Liver (tissue), 9 donors: ENCODE results near the gene MAP7D3. TPM values are rescaled to one million over a fixed set of nuclear protein-coding genes. Genes with fewer than 3 reads are reported as not detected.

Experiments used
- DNase-seq: peaks from one replicate; pipeline ENCODE4 v3.0.0-alpha.2; 2017; ENCODE audit warnings: low spot score
- H3K27ac ChIP-seq, 2 donors: one replicate each; pipeline ENCODE4 v1.7.0; 2013; ENCODE audit warnings: inconsistent platforms in 2 of 2, low read length in 2 of 2, control low read depth in 1 of 2, low read depth in 1 of 2, mild to moderate bottlenecking in 1 of 2
- H3K27me3 ChIP-seq, 4 donors: one replicate each; pipeline versions ENCODE4 v1.6.1 to v1.7.0; 2013; ENCODE audit warnings: low read length in 3 of 4, inconsistent platforms in 1 of 4, mild to moderate bottlenecking in 1 of 4, moderate library complexity in 1 of 4; ENCODE audit not compliant: control insufficient read depth in 4 of 4, insufficient read depth in 4 of 4
- H3K36me3 ChIP-seq, 4 donors: one replicate each; pipeline versions ENCODE4 v1.6.1 to v1.7.0; 2013; ENCODE audit warnings: low read length in 3 of 4, mild to moderate bottlenecking in 3 of 4, low read depth in 1 of 4, moderate library complexity in 1 of 4; ENCODE audit not compliant: control insufficient read depth in 4 of 4, insufficient read depth in 3 of 4
- H3K4me1 ChIP-seq, 4 donors: one replicate each; pipeline versions ENCODE4 v1.6.1 to v1.7.0; 2013; ENCODE audit warnings: low read length in 3 of 4, mild to moderate bottlenecking in 3 of 4, moderate library complexity in 1 of 4; ENCODE audit not compliant: control insufficient read depth in 4 of 4, insufficient read depth in 4 of 4
- H3K4me3 ChIP-seq, 3 donors: one replicate each; pipeline versions ENCODE4 v1.6.1 to v1.7.0; 2013; ENCODE audit warnings: low read length in 3 of 3, control low read depth in 1 of 3, low read depth in 1 of 3, mild to moderate bottlenecking in 1 of 3
- H3K9ac ChIP-seq, 2 donors: one replicate each; pipeline ENCODE4 v1.7.0; 2013; ENCODE audit warnings: low read length in 2 of 2, mild to moderate bottlenecking in 2 of 2, moderate library complexity in 2 of 2, control low read depth in 1 of 2, low read depth in 1 of 2
- H3K9me3 ChIP-seq, 4 donors: one replicate each; pipeline versions ENCODE4 v1.6.1 to v1.7.0; 2013; ENCODE audit warnings: low read length in 3 of 4; ENCODE audit not compliant: control insufficient read depth in 4 of 4
- CTCF ChIP-seq: fragments of 150-350 bp; IDR thresholded peaks from 2 replicates; pipeline ENCODE4 v1.5.1; 2017; ENCODE audit warnings: improper control_type of control experiment, low read depth, low read length; ENCODE audit not compliant: missing input control
- EGR1 ChIP-seq, 2 donors: IDR thresholded peaks; 2 replicates each; pipeline ENCODE4 v1.6.1; 2016 to 2018; ENCODE audit warnings: antibody characterized with exemption in 2 of 2, low read depth in 2 of 2
- FOXA1 ChIP-seq: IDR thresholded peaks from 2 replicates; pipeline ENCODE4 v1.6.1; 2016; ENCODE audit warnings: antibody characterized with exemption
- FOXA2 ChIP-seq: IDR thresholded peaks from 2 replicates; pipeline ENCODE4 v1.6.1; 2016; ENCODE audit warnings: antibody characterized with exemption
- GABPA ChIP-seq, 2 donors: IDR thresholded peaks in 1 of 2; conservative IDR thresholded peaks in 1 of 2; 2 replicates each; pipeline ENCODE4 v1.6.1; 2016; ENCODE audit warnings: antibody characterized with exemption in 2 of 2, mild to moderate bottlenecking in 1 of 2, moderate library complexity in 1 of 2
- HNF4A ChIP-seq, 2 donors: conservative IDR thresholded peaks; 2 replicates each; pipeline ENCODE4 v1.6.1; 2016; ENCODE audit warnings: antibody characterized with exemption in 2 of 2, mild to moderate bottlenecking in 2 of 2
- HNF4G ChIP-seq: IDR thresholded peaks from 2 replicates; pipeline ENCODE4 v1.6.1; 2016; ENCODE audit warnings: antibody characterized with exemption
- JUND ChIP-seq, 2 donors: IDR thresholded peaks; 2 replicates each; pipeline ENCODE4 v1.6.1; 2016; ENCODE audit warnings: antibody characterized with exemption in 2 of 2
- MAX ChIP-seq: IDR thresholded peaks from 2 replicates; pipeline ENCODE4 v1.6.1; 2016; ENCODE audit warnings: antibody characterized with exemption
- NR2F2 ChIP-seq: IDR thresholded peaks from 2 replicates; pipeline ENCODE4 v1.6.1; 2016; ENCODE audit warnings: antibody characterized with exemption
- RAD21 ChIP-seq, 2 donors: IDR thresholded peaks; 2 replicates each; pipeline ENCODE4 v1.6.1; 2016; ENCODE audit warnings: antibody characterized with exemption in 2 of 2, mild to moderate bottlenecking in 2 of 2
- RXRA ChIP-seq, 2 donors: IDR thresholded peaks; 2 replicates each; pipeline ENCODE4 v1.6.1; 2017 to 2018; ENCODE audit warnings: antibody characterized with exemption in 2 of 2, mild to moderate bottlenecking in 1 of 2
- SP1 ChIP-seq: IDR thresholded peaks from 2 replicates; pipeline ENCODE4 v1.6.1; 2018; ENCODE audit warnings: antibody characterized with exemption, mild to moderate bottlenecking
- TAF1 ChIP-seq: conservative IDR thresholded peaks from 2 replicates; pipeline ENCODE4 v1.6.1; 2016; ENCODE audit warnings: antibody characterized with exemption, mild to moderate bottlenecking
- YY1 ChIP-seq: IDR thresholded peaks from 2 replicates; pipeline ENCODE4 v1.6.1; 2016; ENCODE audit warnings: antibody characterized with exemption, mild to moderate bottlenecking
- ZBTB33 ChIP-seq: IDR thresholded peaks from 2 replicates; pipeline ENCODE4 v1.6.1; 2016; ENCODE audit warnings: antibody characterized with exemption
- WGBS: extraction: QIAGEN DNeasy Blood & Tissue Kit; methylation state at CpG from one replicate; pipeline ENCODE4 v1.1.7; 2013; 5-methylcytosine and 5-hydroxymethylcytosine counted together
- polyA plus RNA-seq, 2 donors: library from polyadenylated mRNA; stranded (reverse) in 1 of 2; unstranded in 1 of 2; fragments of 200-250 nt in 1 of 2; fragments of >200 nt in 1 of 2; fragmentation: Nextera tagmentation in 1 of 2; extraction: Ambion mirVana in 1 of 2; gene quantifications; one replicate each; pipeline versions ENCODE4 v1.2.1 to v1.2.3, GENCODE V29; 2013 to 2015
- total RNA-seq, 2 donors: library from RNA; depleted of rRNA; stranded (reverse); fragments of >200 nt; gene quantifications; one replicate each; pipeline ENCODE4 v1.2.3, GENCODE V29; 2014
- TF ChIP-seq, protein P1 (sequence below): IDR thresholded peaks from 2 replicates; pipeline ENCODE4 v1.6.1; 2016; ENCODE audit warnings: antibody characterized with exemption, mild to moderate bottlenecking
- TF ChIP-seq, protein P2 (sequence below): IDR thresholded peaks from 2 replicates; pipeline ENCODE4 v1.6.1; 2016; ENCODE audit warnings: antibody characterized with exemption
- donor health status: healthy.
- donor health status: healthy.
- donor health status: healthy.
- donor health status: healthy.
- donor health status: healthy.

Gene MAP7D3
- total and polyA plus RNA-seq, 4 donors, result 1.6 to 4.4 (median 3.1) TPM

DNA sequence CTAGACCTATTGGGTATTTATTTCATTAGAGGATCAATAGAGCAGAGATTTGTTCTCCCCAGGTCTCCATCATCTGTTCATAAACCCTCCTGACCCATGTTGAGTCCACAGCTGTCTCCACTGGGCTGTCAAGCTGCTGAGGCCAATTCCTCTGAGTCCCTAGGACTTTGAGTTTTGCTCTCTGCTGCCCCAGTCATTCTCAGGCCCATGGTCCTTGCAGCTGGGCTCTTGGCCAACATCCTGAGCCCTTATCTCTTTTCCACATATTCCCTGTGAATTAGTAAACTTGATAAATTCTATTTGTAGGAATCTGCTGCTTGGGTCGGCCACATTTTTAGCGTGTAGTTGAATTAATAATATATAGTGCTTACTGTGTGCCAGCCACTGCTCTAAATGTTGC lies 62.0 kb downstream of the MAP7D3 start:
- H3K9ac ChIP-seq, result no peak overlapping the region
- H3K4me1 ChIP-seq, result peaks cover 3 to 27% (median 12%) of the 10 kb centered on the region in 4 donors
- H3K27me3 ChIP-seq, result no peaks in the 10 kb centered on the region
- H3K36me3 ChIP-seq, result no peaks in the 10 kb centered on the region
- peak; percentile 48 for TF ChIP-seq SP1
- TF ChIP-seq, protein P1, sequence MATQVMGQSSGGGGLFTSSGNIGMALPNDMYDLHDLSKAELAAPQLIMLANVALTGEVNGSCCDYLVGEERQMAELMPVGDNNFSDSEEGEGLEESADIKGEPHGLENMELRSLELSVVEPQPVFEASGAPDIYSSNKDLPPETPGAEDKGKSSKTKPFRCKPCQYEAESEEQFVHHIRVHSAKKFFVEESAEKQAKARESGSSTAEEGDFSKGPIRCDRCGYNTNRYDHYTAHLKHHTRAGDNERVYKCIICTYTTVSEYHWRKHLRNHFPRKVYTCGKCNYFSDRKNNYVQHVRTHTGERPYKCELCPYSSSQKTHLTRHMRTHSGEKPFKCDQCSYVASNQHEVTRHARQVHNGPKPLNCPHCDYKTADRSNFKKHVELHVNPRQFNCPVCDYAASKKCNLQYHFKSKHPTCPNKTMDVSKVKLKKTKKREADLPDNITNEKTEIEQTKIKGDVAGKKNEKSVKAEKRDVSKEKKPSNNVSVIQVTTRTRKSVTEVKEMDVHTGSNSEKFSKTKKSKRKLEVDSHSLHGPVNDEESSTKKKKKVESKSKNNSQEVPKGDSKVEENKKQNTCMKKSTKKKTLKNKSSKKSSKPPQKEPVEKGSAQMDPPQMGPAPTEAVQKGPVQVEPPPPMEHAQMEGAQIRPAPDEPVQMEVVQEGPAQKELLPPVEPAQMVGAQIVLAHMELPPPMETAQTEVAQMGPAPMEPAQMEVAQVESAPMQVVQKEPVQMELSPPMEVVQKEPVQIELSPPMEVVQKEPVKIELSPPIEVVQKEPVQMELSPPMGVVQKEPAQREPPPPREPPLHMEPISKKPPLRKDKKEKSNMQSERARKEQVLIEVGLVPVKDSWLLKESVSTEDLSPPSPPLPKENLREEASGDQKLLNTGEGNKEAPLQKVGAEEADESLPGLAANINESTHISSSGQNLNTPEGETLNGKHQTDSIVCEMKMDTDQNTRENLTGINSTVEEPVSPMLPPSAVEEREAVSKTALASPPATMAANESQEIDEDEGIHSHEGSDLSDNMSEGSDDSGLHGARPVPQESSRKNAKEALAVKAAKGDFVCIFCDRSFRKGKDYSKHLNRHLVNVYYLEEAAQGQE, result no peak
- TF ChIP-seq YY1, result no peak
- TF ChIP-seq EGR1 (IDR thresholded peaks at IDR 0.05; ENCODE audit: low read depth in 2 of 2), result peak in 1 of 2 donors; percentile 20
- no peak for TF ChIP-seq FOXA1
- peak; percentile 82 to 87 for TF ChIP-seq HNF4A (conservative IDR thresholded peaks at IDR 0.05)
- no peak for TF ChIP-seq TAF1
- peak; percentile 54 for TF ChIP-seq HNF4G
- peak; percentile 64 to 71 for TF ChIP-seq RXRA (IDR thresholded peaks at IDR 0.05)
- no peak for TF ChIP-seq GABPA (IDR thresholded peaks at IDR 0.05 in 1 of 2, conservative IDR thresholded peaks at IDR 0.05 in 1 of 2)
- peak in 1 of 2 donors; percentile 61 for TF ChIP-seq JUND (IDR thresholded peaks at IDR 0.05)
- TF ChIP-seq ZBTB33, result no peak
- peak; percentile 61 for TF ChIP-seq MAX
- TF ChIP-seq RAD21 (IDR thresholded peaks at IDR 0.05), result peak; percentile 12 to 50
- TF ChIP-seq, protein P2, sequence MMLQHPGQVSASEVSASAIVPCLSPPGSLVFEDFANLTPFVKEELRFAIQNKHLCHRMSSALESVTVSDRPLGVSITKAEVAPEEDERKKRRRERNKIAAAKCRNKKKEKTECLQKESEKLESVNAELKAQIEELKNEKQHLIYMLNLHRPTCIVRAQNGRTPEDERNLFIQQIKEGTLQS, result peak; percentile 22
- no peak for TF ChIP-seq FOXA2
- peak; percentile 15 for TF ChIP-seq CTCF
- no peak for TF ChIP-seq NR2F2
- 18% methylated on average over 2 of the region's 2 CpGs for WGBS
- no peak overlapping the region for H3K4me3 ChIP-seq
- peak overlapping the region; percentile 52 to 58 for H3K27ac ChIP-seq
- H3K9me3 ChIP-seq, result no peaks in the 10 kb centered on the region
- DNase-seq, result no peak
